Body of pancreas (tissue), 4 donors: ENCODE results near the gene MYOC.

Experiments used
- POLR2A ChIP-seq, 3 donors: fragments of 450-650 bp; IDR thresholded peaks; one replicate each; pipeline ENCODE4 v1.6.1; 2016; ENCODE audit warnings: antibody characterized with exemption in 3 of 3, mild to moderate bottlenecking in 2 of 3
- TF ChIP-seq, protein P1 (sequence below), 7 experiments: fragments of 450-650 bp in 4 of 7; fragments of 200-600 bp in 3 of 7; sonication (generic) in 3 of 7; IDR thresholded peaks; one replicate each; pipeline ENCODE4 v1.5.1; 2016 to 2019; ENCODE audit warnings: antibody characterized with exemption in 7 of 7

DNA sequence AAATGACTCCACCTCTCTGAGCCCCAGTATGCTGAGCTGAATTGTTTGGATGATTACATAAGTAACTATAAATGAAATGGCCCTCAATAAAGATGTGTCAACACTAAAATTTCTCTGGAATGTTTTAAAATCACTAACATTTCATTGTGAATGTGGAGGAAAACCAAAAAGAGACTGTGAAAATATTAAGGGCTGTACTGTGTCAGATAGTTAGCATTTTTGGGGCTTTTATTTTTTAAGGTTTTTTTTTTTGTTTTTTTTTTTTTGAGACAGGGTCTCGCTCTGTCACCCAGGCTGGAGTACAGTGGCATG lies 6.3 kb downstream of the MYOC start:
- TF ChIP-seq, protein P1, sequence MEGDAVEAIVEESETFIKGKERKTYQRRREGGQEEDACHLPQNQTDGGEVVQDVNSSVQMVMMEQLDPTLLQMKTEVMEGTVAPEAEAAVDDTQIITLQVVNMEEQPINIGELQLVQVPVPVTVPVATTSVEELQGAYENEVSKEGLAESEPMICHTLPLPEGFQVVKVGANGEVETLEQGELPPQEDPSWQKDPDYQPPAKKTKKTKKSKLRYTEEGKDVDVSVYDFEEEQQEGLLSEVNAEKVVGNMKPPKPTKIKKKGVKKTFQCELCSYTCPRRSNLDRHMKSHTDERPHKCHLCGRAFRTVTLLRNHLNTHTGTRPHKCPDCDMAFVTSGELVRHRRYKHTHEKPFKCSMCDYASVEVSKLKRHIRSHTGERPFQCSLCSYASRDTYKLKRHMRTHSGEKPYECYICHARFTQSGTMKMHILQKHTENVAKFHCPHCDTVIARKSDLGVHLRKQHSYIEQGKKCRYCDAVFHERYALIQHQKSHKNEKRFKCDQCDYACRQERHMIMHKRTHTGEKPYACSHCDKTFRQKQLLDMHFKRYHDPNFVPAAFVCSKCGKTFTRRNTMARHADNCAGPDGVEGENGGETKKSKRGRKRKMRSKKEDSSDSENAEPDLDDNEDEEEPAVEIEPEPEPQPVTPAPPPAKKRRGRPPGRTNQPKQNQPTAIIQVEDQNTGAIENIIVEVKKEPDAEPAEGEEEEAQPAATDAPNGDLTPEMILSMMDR (IDR thresholded peaks at IDR 0.05) = no peak
- no peak for TF ChIP-seq POLR2A (IDR thresholded peaks at IDR 0.05)
